ENCODE measurements around the gene SYCE3.

SYCE3 gene

GRCh38 chr22:50595189-50595588, 32.5 kb upstream of the SYCE3 start:
- Mint-ChIP-seq H3K9me3 (no peaks in the 10 kb centered on the region), H3K27me3 (ENCODE audit: low read depth) (peaks cover 11% of the 10 kb centered on the region), H3K4me1 (no peaks in the 10 kb centered on the region), H3K4me3 (no peak overlapping the region), H3K27ac (no peak overlapping the region), H3K36me3 (ENCODE audit: low read depth) (peaks cover 13% of the 10 kb centered on the region)
- TF ChIP-seq CTCF (IDR thresholded peaks at IDR 0.05; ENCODE audit: unreplicated experiment in 3 of 3): no peak

DNA sequence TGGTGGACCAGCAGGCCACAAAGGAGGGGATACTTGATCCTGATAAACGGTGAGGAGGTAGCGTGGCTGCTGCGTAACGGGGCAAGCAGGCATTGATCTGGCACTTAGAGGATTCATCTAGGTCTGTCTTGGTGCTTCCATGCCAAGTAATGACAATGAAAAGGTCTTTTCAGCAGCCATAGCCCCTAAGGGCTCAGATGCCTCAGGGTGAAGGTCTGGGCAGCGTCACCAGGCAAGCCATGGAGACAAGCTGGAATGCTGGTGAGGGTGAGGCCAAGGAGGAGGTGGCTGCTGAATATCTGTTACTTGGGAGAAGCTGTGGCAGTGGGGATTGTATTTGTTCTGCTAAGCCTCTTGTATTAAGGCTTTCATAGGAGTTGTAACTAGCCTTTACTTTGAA, 24.7 kb upstream of the SYCE3 start:
- Mint-ChIP-seq H3K4me1 (no peaks in the 10 kb centered on the region), H3K4me3 (no peak overlapping the region), H3K9me3 (no peaks in the 10 kb centered on the region), H3K27me3 (ENCODE audit: low read depth) (no peaks in the 10 kb centered on the region), H3K27ac (no peak overlapping the region), H3K36me3 (ENCODE audit: low read depth) (peaks cover 4% of the 10 kb centered on the region)
- TF ChIP-seq CTCF (IDR thresholded peaks at IDR 0.05; ENCODE audit: unreplicated experiment in 3 of 3): no peak

- H3K27ac Mint-ChIP-seq: no peak overlapping the region
- H3K36me3 Mint-ChIP-seq (ENCODE audit: low read depth): no peaks in the 10 kb centered on the region
- no peak overlapping the region for H3K4me3 Mint-ChIP-seq
- no peaks in the 10 kb centered on the region for H3K27me3 Mint-ChIP-seq (ENCODE audit: low read depth)
- TF ChIP-seq CTCF (IDR thresholded peaks at IDR 0.05; ENCODE audit: unreplicated experiment in 3 of 3): no peak
- H3K4me1 Mint-ChIP-seq: no peaks in the 10 kb centered on the region
- H3K9me3 Mint-ChIP-seq: no peaks in the 10 kb centered on the region
Measured at GRCh38 chr22:50586416-50586815, 23.7 kb upstream of the SYCE3 start.

DNA sequence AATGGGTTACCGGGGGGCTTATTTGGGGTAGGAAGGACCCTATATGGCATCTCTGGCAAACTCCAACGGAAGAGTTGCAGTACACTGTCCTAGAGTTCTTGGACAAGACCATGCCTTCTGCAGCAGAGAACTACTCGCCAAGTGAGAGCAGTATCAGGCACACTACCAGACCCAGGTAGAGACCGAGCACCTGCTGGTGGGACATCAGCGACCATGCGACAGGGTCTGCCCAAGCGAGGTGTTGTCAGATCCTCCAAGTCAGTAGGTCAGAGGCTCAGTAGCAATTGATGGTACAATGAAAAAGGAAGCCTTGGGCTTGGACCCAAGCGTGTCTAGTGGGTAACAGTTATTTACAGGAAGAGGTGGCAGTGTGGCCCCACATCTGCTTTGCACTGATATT, 23.1 kb upstream of the SYCE3 start:
- no peaks in the 10 kb centered on the region for H3K27me3 Mint-ChIP-seq (ENCODE audit: low read depth)
- H3K36me3 Mint-ChIP-seq (ENCODE audit: low read depth): no peaks in the 10 kb centered on the region
- no peak overlapping the region for H3K27ac Mint-ChIP-seq
- TF ChIP-seq CTCF (IDR thresholded peaks at IDR 0.05; ENCODE audit: unreplicated experiment in 3 of 3): no peak
- H3K9me3 Mint-ChIP-seq: no peaks in the 10 kb centered on the region
- peak overlapping the region in 1 of 3 experiments; percentile 34 for H3K4me3 Mint-ChIP-seq
- no peaks in the 10 kb centered on the region for H3K4me1 Mint-ChIP-seq

DNA sequence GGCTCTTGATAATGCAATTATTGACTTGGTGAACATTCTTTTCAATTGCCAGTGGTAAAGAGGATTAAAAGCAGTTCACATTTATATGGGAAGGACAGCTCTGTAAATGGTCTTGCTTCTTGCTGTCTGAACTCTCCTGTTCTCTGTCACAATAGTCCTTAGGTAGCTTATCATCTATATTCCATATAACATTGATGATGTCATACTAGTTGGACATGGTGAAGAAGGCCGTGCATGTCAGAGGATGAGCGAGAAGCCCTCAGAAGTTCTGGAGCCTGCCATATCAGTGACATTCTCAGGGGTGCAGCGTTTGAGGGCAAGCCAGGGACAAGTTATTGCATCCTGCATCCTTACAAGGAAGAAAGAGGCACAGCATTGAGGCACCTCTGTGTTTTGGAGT, 22.5 kb upstream of the SYCE3 start:
- Mint-ChIP-seq H3K4me3 (peak overlapping the region; percentile 31 to 67 (median 59)), H3K4me1 (peaks cover 2% of the 10 kb centered on the region), H3K9me3 (no peaks in the 10 kb centered on the region), H3K36me3 (ENCODE audit: low read depth) (peaks cover 5% of the 10 kb centered on the region), H3K27me3 (ENCODE audit: low read depth) (no peaks in the 10 kb centered on the region), H3K27ac (no peak overlapping the region)
- no peak for TF ChIP-seq CTCF (IDR thresholded peaks at IDR 0.05; ENCODE audit: unreplicated experiment in 3 of 3)

All from nephron (organoid).